GM19328 (cell line): Measurements from ENCODE around the gene UPK1B.
"Not testable (repeated sequence)": the region's sequence is repeated elsewhere in the genome, so short reads cannot be mapped to it uniquely, and the experiment has no call there.

Experiments
- ATAC-seq: cut with Tn5 transposase; IDR thresholded peaks from one replicate; pipeline ENCODE4 v1.9.1; 2021; ENCODE audit warnings: mild to moderate bottlenecking, moderate library complexity; ENCODE audit not compliant: unreplicated experiment

UPK1B gene

DNA sequence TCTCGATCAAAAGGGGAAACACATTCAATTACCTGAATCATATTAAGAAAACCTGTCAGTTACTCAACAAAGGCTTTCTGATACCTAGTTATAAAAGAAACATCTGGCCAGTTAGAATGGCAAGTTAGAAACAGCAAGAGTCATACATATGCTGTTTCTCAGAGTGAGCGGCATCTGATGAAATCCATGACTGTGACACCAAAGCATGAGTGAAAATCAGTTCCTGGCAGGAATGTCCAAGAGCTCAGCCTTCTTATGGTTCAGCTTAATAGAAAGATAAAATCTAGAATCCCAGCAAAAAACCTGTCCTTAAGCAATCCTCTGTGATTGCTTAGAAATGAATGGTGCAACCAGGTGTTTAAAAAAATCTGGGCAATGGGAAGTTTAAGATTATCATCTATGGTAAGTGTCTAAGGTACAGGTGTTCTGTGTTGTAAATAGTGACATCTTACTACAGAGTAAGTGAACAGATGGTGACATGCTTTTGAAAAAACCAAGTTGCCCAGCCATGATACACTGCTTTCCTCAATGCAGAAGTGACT is 48.5 kb downstream of the UPK1B start:
- no peak for ATAC-seq

DNA sequence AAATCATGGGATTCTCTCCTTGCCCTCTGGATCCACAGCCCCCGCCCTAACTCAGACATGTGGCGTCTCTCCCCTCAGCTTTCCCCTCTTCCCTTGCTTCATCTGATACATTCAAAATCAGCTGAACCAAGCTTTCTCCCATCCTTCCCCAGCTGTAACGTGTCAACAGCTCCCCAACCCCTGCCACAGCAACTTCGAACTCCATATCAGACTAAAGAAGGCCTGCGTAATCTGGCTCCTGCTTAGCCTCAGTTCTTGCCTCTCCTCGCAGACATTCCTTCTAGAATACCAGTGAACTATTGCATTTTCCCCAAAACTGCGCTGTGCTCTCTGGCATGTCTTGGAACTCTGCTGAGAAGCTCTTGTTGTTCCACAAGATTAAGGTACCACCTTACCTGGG is 49.0 kb downstream of the UPK1B start:
- ATAC-seq, result no peak

- no peak for ATAC-seq
Measured at GRCh38 chr3:119223511-119223910, 50.1 kb downstream of the UPK1B start.

- ATAC-seq, result no peak
Measured at GRCh38 chr3:119225121-119225520, 51.7 kb downstream of the UPK1B start.

DNA sequence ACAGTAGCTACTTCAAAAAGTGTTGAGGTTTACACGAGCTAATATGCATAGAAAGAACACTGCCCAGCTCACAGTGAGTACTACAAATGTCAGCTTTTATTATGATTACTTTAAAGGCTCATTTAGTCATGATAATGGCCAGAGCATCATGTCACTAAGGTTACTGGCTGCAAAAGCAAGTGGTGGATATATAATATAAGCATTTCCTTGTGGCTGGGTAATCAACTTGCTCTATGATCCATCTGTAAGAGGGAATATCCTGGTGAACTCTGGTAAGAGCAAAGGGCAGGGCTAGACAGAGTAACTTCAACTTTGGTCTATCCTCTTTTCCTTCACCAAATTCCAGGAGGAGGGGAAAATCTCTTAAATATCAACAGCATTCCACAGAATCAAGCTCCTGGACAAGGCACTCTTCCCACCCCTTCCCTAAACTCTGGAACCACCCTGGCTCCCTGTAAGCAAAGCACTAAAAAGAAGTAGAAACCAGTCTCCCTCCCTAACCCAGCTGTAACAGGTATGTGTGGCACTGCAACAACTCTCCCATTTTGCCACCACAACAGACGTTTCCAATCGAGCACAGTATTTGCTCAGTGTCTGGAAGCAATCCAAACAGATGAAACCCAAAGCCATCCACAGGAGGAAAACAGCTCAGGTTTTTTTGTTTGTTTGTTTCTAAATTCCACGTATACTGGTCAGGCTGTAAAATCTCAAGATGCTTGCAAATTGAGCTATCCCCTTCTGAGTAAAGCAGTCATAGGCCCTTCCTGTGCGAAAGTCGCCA is 53.9 kb downstream of the UPK1B start:
- no peak for ATAC-seq

DNA sequence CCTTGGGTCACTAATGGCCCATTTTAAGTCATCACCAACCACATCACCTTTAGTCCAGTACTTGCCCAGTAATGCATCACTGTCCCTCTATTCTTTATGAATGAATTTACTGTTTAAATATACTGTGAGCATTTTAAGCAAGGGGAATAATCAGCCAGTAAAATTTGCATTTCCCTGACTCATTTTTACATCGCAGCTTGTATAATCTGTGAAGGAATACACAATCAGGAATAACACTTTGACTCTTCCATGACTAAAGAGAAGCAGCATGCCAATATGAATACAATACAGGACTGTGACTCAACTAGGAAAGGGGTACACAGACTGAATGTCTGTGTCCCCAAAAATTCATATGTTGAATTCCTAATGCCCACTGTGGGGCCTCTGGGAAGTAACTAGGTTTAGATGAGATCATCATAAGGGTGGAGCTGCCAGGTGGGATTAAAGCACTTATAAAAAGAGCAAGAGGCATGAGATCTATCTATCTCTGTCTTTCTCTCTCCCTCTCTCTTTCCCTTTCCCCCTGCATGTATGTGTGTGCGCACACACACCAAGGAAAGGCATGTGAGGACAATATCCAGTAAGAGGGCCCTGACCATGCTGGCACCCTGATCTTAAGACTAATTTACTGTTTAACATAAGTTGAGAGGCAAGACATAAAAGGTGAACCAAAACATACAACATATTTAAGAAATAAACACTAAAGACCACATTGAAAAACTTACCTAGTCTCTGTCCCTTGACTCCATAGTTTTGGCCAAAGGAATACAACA is 55.2 kb downstream of the UPK1B start:
- ATAC-seq, result no peak

DNA sequence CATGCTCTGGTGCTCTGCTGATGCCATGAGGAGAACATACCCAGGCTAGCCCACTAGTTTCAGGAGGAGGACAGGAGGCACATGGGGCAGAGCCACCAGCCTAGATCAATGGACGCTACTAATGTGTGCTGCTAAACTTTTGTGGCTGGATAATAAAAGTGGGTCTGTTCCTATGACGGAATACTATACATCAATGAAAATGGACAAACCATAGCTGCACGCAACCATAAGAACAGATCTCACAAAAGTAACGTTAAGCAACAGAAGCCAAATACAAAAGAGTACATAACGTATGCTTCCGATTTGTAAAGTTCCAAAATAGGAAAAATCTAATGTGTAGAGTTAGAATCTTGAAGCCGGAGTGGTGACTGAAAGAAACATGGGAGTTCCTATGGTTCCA is 55.8 kb downstream of the UPK1B start:
- no peak for ATAC-seq

GRCh38 chr3:119230071-119230470 is 56.7 kb downstream of the UPK1B start:
- no peak for ATAC-seq

DNA sequence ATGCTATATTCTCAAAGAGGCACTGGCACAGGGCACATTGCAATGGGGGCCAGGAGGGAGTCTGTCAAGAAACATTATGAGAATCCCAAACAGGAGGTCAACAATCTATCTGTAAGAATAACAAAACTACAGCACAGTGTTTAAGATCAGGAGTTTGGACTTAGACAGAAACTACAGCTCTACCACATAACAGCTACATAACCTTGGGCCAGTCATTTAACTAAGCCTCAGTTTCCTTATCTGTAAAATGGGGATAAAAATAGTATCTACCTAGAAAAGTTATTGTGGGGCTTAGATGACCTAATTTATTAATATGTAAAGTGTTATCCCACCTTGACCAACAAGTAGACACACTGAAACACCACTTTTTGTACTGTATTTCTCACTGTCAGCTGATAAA is 57.3 kb downstream of the UPK1B start:
- ATAC-seq, result no peak

DNA sequence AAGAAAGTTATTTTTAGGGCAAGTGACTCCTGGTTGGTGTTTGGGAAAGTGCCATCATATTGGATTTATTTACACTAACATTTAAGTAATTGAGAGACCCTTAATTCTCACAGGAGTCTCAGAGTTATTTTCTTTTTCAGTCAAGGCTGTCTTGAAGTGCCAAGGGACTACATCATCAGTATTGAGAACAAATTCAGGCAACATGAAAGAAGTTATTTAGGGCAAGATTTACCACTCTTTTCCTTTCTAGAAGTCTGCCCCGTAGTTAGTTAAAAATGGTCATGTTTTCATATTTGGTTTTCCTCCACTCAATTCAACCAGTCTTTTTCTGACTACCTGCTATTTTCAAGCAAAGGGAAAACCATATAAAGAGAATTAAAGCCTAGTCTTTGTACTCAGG is 61.2 kb downstream of the UPK1B start:
- no peak for ATAC-seq

- ATAC-seq, result no peak
Measured at GRCh38 chr3:119235151-119235550, 61.8 kb downstream of the UPK1B start.

GRCh38 chr3:119236756-119237155 is 63.4 kb downstream of the UPK1B start:
- ATAC-seq, result no peak

DNA sequence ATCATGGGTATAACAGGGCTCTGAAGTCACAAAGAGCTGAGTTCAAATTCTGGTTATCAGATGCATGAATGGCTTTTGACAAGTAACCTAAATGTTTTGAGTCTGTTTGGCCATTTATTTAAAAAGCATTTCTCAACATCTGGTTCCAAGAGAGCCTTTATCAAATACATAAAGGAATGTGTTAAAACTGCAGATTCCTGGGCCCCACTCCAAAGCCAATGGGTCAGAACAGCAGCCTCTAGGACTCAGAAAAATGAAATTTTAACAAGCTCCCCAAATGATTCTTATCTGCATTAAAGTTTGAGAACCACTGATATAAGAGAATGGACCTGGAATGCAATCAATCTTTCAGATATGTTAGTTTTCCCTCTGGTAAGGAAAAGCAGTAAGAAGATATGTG is 63.9 kb downstream of the UPK1B start:
- ATAC-seq, result no peak

- ATAC-seq, result no peak
Measured at GRCh38 chr3:119238363-119238762, 65.0 kb downstream of the UPK1B start.

- ATAC-seq, result no peak
Measured at GRCh38 chr3:119239206-119239820, 65.9 kb downstream of the UPK1B start.

DNA sequence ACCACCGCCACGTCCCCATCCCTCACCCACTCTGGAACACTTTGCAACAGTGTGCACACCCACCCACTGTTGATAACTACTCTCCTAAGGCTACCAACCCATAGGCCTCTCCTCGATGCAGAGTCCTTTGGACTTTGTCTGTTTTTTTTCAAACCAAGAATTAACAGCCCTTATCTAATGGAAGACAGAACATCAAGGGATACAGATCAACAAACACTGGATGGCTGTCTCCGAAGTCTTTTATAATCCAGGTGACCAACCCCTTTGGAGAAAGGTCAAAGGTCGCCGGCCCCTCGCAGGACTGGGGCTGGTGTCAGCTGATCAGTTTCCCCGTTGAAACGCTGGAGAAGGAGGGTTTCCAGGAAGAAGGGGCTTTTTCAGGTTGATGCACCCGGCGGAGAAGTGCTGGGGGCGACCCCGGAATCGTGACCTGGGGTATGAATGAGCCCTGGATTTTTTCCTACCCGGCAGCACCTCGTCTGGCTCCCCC is 66.7 kb downstream of the UPK1B start:
- ATAC-seq, result peak; percentile 12

GRCh38 chr3:119240591-119241434 is 67.4 kb downstream of the UPK1B start, which contains the start of gene B4GALT4:
B4GALT4 (minus strand) TSS chr3:119240878; CDS start chr3:119230099, 10,779 bp downstream.
- ATAC-seq, result peak; percentile 93

- ATAC-seq, result not testable (repeated sequence)
Measured at GRCh38 chr3:119242387-119243057, 69.1 kb downstream of the UPK1B start.

DNA sequence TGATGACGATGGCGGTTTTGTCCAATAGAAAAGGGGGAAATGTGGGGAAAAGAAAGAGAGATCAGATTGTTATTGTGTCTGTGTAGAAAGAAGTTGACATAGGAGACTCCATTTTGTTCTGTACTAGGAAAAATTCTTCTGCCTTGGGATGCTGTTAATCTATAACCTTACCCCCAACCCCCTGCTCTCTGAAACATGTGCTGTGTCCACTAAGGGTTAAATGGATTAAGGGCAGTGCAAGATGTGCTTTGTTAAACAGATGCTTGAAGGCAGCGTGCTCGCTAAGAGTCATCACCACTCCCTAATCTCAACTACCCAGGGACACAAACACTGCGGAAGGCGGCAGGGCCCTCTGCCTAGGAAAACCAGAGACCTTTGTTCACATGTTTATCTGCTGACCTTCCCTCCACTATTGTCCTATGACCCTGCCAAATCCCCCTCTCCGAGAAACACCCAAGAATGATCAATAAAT is 69.7 kb downstream of the UPK1B start:
- not testable (repeated sequence) for ATAC-seq

- no peak for ATAC-seq
Measured at GRCh38 chr3:119243712-119244111, 70.3 kb downstream of the UPK1B start.
